GM19023 (cell line): ENCODE results near the gene PRRT4.

ENCODE experiments used
- ATAC-seq: cut with Tn5 transposase; IDR thresholded peaks from one replicate; pipeline ENCODE4 v1.9.1; 2021; ENCODE audit warnings: mild to moderate bottlenecking, moderate library complexity; ENCODE audit not compliant: unreplicated experiment

Gene PRRT4

DNA sequence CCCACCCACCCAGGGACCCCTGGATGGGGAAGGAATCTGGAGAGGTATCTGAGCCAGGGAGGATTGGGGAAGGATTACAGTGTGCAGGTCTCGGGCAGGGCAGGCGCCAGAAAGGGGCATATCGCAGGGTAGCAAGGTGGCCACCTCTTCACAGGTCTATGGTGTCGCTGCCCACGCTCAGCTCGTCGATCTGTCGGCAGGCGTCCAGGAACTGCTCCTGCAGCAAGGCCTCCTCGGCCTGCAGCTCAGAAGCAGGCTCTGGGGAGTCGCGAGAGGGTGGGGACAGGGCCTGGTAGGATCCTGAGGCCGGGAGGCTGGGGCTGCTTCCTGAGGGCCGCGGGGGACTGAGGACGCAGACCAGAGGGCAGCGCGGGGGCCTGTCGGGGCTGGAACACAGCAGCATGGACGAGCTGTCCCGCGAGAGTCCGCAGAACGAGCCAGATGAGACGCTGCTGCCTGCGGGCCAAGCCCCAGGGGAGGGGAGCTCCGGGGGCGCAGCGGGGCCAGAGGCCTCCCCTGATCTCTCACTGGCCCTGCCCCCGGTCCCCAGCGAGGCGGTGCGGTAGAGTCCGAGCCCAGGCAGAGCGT lies 10.7 kb downstream of the PRRT4 start:
- no peak for ATAC-seq

- no peak for ATAC-seq
Observed at GRCh38 chr7:128349466-128349825, 12.0 kb downstream of the PRRT4 start.

GRCh38 chr7:128347647-128348097 lies 13.8 kb downstream of the PRRT4 start:
- no peak for ATAC-seq

GRCh38 chr7:128344431-128344774 lies 17.1 kb downstream of the PRRT4 start:
- ATAC-seq, result no peak

DNA sequence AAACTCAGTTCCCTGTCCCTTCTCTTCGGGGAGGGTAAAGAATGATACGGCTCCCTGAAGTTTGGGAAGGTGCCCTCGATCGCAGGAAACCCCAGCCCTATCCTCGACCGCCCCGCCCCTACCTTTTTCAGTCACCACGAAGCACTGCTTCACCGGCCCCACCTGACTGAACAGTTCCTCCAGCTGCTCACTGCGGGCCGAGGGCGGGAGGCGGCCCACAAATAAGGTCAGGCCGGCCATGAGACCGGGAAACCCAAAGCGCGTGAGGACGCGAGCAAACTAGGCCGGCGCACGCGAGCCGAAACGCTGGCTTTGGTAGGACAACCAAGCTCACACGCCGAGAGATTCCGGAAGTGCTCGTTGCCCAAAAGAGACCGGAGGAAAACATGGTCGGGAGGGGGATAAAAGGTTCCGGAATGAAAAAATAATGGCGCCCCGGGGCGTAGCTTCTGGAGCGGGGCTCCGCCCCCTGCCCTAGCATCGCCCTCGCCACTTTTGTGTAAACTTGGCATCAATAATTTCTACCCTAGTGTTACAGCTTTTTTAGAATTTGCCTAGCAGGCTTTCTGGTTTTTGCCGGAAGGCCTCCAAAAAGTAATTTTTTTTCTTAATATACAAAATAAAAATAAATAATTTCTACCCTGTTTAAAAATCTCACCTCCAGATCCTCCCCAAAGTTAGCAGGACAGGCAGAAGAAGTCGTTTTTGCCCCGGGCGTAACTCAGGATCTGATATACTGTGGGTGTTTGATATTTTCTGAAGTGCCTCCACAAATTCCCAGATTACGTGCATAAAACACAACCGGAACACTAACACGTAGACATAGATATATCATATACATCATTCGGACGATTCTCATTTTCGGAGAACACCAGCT lies 17.7 kb downstream of the PRRT4 start, which contains the start of gene RBM28:
Gene RBM28, minus strand, starts transcription at position 355 of the 877 bp plus-strand sequence. Its CDS starts 115 bp downstream, at position 240.
- ATAC-seq, result peak; percentile 97

DNA sequence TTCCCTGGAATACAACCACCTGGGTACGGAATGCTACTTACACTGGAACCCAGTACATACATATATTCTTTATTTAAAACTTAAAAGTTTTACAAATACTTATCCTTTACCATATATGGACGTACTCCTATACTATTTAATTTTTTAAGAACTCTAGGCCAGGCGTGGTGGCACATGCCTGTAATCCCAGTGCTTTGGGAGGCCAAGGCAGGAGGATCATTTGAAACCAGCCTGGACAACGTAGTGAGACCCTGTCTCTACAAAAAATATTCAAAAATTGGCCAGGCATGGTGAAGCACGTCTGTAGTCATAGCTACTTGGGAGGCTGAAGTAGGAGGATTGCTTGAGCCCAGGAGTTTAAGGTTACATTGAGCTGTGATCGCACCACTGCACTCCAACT lies 19.8 kb downstream of the PRRT4 start:
- no peak for ATAC-seq

DNA sequence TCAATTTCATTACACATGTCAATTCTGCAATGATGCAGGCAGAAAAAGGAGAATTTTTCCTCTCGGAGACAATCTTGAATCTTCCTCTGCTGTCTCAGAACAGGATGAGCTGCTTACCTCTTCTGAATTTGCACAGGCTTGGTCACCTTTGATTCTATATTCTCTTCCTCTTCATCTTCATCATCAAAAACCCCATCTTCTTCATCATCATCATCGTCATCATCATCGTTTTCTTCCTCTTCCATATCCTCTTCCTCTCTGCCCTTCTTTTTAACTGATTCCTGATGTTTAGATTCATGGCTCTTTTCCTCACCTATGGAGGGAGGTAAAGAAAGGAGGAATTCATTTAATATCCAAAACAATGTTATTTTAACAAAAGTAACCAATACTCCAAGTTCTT lies 25.8 kb downstream of the PRRT4 start:
- ATAC-seq, result no peak

DNA sequence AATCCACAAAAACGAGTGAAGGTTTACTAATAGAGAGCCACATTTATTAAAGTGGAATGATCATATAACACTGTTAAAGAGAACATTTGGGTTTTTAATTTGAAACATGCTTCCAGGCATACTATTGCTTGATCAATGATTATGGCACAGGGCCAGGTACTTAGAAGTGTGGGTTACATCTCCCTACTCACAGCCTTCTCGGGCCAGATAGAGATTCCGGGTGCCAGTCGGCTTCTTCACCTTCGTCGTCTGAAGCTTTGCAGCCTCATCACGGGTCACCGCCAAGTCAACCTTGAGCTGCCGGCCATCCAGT lies 37.2 kb downstream of the PRRT4 start:
- ATAC-seq, result no peak

DNA sequence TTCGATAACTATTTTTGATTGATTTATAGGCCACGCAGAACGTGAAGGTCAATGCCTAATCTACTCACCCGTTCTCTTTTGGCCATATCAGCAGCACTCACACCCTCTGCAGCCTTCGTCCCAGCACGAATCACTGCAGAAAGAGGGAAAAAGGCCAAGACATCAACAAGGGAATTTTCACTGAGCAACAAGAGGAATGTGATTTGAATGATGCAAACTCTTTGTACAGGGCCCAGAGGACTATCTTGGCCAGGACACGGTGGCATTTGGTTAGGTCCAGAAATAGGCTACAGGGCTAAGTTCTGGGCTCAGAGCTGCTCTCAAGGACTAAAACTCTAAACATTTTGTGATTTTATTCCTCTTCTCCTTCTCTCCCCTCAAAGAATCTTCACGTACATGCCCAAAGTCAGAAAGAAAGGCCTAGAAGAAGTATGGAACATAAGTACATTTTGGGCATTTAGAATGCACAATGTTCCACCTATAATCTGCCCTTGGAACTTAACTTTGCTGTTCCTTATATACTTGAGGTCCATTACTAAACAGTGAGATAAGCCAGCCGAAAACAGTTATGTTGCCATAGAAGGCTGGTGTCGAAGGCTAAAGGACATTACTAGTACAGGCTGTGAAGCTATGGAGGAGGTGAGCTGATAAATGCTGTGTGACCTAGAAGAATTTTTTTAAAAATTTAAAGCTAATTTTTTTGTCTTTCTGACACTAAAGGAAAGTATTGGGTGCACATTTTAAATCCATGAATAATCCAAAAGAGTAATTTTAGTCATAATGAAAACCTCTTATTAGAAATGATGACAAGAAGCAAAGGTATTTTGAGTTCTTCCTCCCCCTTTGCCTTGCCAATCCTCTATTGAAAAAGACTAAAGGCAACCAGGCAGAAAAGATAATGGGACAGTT lies 37.8 kb downstream of the PRRT4 start:
- no peak for ATAC-seq

DNA sequence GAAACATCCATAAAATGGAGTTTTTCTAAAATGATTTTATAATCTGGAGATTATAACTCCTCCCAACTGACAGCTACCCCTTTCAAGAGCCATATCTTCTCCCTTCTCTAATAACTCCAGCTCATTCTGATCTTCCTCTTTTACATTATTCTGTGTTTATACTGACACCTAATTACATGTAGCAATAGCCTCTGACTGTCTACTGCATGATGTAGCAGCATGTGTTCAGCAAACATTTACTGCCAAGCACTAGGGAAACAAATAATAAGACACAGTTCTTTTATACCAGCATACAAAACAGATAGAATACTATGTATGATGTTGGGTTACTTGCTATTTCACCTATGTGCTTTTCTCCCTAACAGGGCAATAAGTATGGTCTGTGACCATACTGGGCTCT lies 38.5 kb downstream of the PRRT4 start:
- ATAC-seq, result no peak

DNA sequence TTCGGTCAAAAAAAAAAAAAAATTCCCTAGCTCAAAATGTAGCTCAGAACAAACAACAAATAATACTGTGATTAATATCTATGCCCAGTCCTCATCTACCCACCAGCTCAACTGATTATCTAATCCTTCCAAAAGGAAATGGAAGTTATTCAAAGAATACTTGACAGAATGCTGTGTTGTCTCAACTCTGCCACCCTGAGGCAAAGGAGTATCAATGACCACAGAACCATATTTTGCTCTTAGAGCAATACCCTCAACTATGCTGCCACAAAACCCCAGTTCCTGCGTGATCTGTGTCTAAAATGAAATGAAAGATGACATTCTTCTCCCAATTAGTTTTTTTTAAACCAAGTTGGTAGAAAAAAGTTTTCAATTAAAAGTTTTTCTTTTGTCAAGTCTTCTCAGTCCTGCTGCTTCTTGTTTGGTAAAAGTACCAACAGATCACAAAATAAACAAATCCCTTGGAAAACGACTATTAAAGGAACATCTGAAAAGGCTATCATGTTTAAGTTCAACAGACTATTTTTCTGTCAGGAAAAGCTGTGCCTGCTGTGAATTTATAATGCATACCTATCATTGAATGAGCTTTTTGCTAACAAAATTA lies 39.3 kb downstream of the PRRT4 start:
- ATAC-seq, result no peak

GRCh38 chr7:128321044-128321422 lies 40.5 kb downstream of the PRRT4 start:
- no peak for ATAC-seq

DNA sequence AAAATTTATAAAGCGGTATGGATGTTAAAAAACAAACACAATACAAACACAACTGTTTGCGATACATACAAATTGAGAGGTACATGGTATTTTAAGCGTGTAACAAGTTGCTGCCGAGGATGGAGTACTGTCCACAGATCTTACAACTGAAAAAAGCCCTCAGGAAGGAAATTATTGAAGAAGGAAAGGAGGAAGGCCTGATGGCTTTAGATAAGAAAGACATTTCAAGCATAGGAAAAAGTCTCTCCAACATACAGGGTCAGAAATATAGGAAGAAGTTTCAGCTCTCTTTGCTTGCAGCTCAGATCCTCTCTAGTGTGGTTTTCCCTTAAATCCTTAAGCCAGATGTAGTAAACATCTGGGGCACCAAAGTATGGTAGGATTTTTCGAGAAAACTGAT lies 42.8 kb downstream of the PRRT4 start:
- no peak for ATAC-seq

DNA sequence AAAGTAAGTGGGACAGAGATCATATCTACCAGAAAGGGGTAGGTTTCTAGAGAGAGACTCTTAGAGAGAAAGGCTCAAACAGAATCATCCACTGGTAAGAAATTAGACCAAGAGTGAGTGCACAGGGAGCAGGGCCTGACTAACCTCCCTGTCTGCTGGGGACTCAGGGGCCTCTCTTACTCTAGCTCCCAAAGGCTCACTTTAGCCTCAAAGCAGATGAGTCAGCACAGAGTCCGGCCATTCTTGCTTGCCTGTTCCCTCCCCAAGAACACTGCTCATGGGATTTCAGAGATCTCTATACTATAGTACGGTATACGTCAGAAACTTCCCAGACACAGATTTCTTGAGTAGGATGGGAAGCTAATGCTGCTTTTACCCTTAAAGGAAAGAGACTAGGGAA lies 50.5 kb downstream of the PRRT4 start:
- no peak for ATAC-seq

DNA sequence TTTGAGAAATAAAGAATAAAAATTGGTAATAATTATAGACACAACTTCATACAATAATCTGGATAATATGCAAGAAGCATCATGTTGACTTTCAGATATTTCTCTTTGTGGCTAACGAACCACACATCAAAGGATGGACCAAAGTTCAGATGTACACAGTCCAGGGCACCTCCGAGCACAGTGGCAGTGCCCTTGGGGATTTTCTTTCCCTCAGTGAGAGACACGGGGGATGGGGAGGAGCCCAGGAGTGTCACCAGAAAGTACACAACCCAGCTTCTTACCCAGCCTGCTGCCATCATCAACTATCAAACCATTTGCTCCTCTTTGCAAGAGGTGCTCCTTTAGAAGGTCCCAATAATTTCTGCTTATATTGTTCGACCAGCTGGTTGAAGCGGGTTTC lies 51.0 kb downstream of the PRRT4 start:
- no peak for ATAC-seq

DNA sequence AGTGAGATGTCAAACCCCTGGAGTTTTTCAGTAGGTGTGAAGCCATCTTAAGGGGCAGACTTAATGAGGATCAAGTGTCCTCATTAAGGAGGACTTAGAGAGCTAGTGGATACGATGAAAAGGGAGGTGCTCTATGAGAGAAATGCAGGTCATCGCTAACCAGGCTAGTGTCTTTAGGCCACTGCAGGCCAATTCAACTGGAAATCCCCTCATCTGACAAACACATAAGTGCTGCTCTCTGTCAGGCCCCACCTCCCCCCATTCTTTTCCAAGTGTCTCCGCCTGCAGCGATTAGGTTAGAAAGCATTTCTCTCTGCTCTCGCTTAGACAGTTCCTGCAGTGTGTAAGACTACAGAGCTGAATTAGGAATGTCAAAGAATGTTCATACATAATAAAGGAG lies 51.5 kb downstream of the PRRT4 start:
- ATAC-seq, result no peak

DNA sequence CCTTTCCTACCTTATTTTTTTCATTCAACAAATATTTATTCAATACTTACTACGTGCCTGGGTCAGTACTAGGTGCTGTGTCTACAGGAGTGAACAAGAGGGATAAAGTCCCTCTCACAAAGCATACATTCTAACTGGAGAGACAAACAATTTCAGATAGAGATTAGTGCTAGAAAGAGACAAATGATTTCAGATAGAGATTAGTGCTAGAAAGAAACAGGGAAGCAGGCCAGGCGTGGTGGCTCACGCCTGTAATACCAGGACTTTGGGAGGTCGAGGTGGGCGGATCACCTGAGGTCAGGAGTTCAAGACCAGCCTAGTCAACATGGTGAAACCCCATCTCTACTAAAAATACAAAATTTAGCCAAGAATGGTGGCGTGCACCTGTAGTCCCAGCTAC lies 52.4 kb downstream of the PRRT4 start:
- no peak for ATAC-seq

DNA sequence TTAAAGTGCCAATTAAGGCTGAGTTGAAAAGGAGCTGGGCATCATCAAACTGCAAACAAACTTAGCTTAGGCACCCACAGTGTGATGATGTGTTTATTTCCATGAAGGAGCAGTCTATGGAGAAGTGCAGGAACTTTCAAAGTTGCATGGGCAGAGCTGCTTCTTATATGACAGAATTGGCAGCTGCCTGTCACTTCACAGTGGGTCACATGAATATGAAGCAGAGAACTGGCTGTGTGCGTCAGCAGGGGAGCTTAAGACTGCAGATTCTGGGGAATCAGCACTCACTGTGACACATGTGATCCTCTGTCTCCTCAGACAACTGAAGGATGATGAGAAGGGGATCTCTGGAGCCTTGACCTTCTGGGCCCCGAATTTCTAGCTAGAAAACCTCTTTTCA lies 54.4 kb downstream of the PRRT4 start:
- ATAC-seq, result no peak

DNA sequence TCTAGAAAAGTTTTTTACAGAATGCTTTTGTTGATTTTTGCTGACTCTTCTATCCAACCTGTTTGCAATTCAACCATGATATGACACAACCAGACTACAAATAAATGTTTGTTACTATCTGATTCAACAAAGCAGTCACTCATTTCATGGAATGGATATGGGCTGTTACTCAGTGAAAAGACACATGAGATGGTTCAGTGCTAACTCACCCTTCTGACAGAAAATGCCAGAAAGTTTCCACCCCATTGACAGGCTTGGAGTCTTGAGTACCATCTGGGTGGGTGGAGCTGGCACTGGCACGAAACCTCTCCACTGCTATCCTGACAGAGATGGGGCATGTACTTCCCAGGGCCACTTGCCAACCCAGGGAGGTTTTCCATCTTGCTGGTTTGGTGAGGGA lies 57.3 kb downstream of the PRRT4 start:
- ATAC-seq, result no peak

DNA sequence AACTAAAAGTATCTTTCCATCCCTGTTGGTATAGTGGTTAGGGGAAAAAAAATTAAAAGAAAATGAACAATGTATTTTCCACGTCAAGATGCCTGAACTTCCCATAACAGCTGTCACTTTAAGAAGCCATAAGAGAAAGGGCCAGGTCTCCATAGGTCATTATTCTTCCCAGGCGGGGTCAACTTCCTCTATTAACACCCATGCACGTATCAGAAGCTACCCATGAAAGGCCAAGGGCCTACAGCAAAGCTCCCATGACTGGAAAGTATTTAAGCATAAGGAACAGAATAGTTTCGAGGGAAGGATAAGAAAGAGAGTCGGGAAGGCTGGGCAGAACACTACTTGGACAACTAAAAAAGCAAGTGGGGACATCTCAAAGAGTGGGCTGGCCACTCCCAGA lies 57.8 kb downstream of the PRRT4 start:
- no peak for ATAC-seq

GRCh38 chr7:128303133-128303532 lies 58.4 kb downstream of the PRRT4 start:
- ATAC-seq, result no peak
